T47D (cell line): ENCODE data around the gene CADM2.

Experiments
- DNase-seq, 2 experiments: peaks; one replicate each; pipeline versions ENCODE4 v3.0.0 to v3.0.0-alpha.2; 2011 to 2012; ENCODE audit warnings: low read depth in 1 of 2, low spot score in 1 of 2
- JUND ChIP-seq: IDR thresholded peaks from 2 replicates; pipeline ENCODE4 v1.6.1; 2012; ENCODE audit warnings: low read depth
- in situ Hi-C: cut with HindIII; loops from 2 replicates; pipeline ENCODE4 v1.10.0; 2016; ENCODE audit warnings: low sequenced_read_pairs, low pct_unique_long_range_greater_than_20kb

CADM2 gene

GRCh38 chr3:85862893-85863455, 904.2 kb downstream of the CADM2 start:
- no peak for DNase-seq
- TF ChIP-seq JUND, result no peak
- in situ Hi-C loops, result no loop called here

- no peak for TF ChIP-seq JUND
- peak in 1 of 2 experiments; percentile 30 for DNase-seq
- in situ Hi-C loops, result no loop called here
Observed at GRCh38 chr3:85864896-85865295, 906.1 kb downstream of the CADM2 start.

- in situ Hi-C loops, result no loop called here
- no peak for DNase-seq
- no peak for TF ChIP-seq JUND
Observed at GRCh38 chr3:85867072-85867471, 908.3 kb downstream of the CADM2 start.

GRCh38 chr3:85875589-85875988, 916.8 kb downstream of the CADM2 start:
- DNase-seq, result no peak
- no peak for TF ChIP-seq JUND
- in situ Hi-C loops, result no loop called here

- in situ Hi-C loops, result no loop called here
Observed at GRCh38 chr3:85877631-85878030, 918.8 kb downstream of the CADM2 start.

GRCh38 chr3:85881833-85882393, 923.1 kb downstream of the CADM2 start:
- no peak for TF ChIP-seq JUND
- no peak for DNase-seq
- in situ Hi-C loops, result no loop called here

More at GRCh38 chr3:85877631-85878030, 918.8 kb downstream of the CADM2 start:
- TF ChIP-seq JUND, result no peak
- DNase-seq, result no peak

GRCh38 chr3:85890043-85890555, 931.3 kb downstream of the CADM2 start:
- in situ Hi-C loops, result no loop called here
- DNase-seq, result no peak
- no peak for TF ChIP-seq JUND

- TF ChIP-seq JUND, result no peak
- DNase-seq, result no peak
- in situ Hi-C loops, result no loop called here
Observed at GRCh38 chr3:85903434-85903833, 944.6 kb downstream of the CADM2 start.

GRCh38 chr3:85912980-85913379, 954.2 kb downstream of the CADM2 start:
- in situ Hi-C loops, result no loop called here
- no peak for DNase-seq
- TF ChIP-seq JUND, result no peak

- in situ Hi-C loops, result no loop called here
- no peak for TF ChIP-seq JUND
- DNase-seq, result no peak
Observed at GRCh38 chr3:85922374-85922773, 963.6 kb downstream of the CADM2 start.

- DNase-seq, result no peak
- TF ChIP-seq JUND, result no peak
- in situ Hi-C loops, result no loop called here
Observed at GRCh38 chr3:85930718-85931117, 971.9 kb downstream of the CADM2 start.

GRCh38 chr3:85933326-85933725, 974.5 kb downstream of the CADM2 start:
- no peak for TF ChIP-seq JUND
- in situ Hi-C loops, result no loop called here
- no peak for DNase-seq

GRCh38 chr3:85935171-85935570, 976.4 kb downstream of the CADM2 start:
- DNase-seq, result no peak
- in situ Hi-C loops, result no loop called here
- no peak for TF ChIP-seq JUND

GRCh38 chr3:85939074-85939482, 980.3 kb downstream of the CADM2 start:
- in situ Hi-C loops, result no loop called here
- no peak for TF ChIP-seq JUND
- DNase-seq, result peak in 1 of 2 experiments; percentile 1
